Ramos (cell line): ENCODE measurements around the gene ARAP1.

Experiments used
- in situ Hi-C: fragments of 300-500 bp; cut with MboI; formaldehyde crosslinking; loops from one replicate; pipeline ENCODE4 v1.14.3; 2022; ENCODE audit warnings: low sequenced_read_pairs; ENCODE audit not compliant: unreplicated experiment

The ARAP1 gene

GRCh38 chr11:72730243-72730642 lies 22.0 kb downstream of the ARAP1 start:
- in situ Hi-C loops: loop anchor here (10.0 kb wide), 1 partner anchor 425 kb away; no protein-coding TSS in a partner anchor

DNA sequence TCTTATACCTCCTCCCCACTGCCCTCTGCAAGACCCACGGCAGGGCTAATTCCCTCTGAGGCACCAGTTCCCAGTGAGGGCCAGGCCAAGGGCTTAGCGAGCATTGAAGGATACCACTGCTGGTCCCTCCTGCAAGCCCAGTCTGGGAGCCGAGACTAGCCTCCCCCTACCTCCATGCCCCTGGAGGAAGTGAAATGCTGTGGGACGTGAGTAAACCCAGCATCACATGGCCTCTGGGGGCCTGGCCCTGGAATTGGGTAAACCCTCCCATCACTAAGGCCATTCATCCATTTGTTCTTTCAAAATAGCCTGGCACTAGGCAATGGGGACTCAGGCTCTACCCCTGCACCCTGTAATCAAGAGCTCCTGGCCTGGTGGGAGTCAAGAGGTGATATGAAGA lies 24.7 kb downstream of the ARAP1 start:
- in situ Hi-C loops: no loop called here

DNA sequence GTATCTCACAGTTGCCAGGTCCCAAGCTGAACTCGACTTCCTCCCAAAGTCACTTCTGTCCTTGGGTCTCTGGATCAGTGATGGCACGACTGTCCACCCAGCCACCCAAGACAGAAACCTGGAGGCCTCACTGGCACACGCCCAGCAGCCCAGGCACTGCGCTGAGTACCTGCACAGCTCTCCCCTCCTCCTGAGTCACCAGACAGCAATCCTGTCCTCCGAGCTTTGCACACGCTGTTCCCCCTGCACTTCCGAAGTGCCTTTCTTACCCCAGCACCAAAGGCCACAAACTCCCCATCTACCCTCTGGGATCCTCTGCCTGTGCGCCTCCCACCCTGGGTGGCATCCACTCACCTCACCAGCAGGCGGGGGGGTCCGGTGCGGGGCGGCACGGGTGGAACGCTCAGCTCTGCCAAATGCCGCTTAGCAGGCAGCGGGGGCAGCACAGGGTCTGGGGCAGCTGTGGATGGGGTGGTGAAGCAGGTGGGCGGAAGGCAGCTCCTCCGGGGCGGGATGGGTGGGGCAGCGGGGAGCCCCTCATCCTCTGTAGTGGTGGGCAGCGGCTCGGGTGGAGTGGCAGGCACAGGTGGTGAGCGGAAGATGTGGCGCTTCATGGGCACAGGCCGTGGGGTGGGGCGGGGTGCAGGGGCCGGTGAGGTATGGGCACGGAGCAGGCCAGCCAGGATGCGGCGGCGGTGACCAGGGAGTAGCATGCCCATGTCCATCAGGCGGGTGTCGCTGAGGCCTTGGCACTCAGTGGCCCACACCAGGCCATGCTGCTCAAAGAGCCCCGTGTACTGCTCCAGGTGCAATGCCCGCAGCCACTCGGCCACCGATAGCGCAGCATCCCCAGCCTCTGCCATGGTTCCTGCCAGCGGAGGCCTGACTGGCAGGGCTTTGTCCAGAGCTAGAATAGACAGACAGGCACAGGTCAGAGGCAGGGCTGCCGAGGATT lies 25.7 kb downstream of the ARAP1 start:
- in situ Hi-C loops: no loop called here

DNA sequence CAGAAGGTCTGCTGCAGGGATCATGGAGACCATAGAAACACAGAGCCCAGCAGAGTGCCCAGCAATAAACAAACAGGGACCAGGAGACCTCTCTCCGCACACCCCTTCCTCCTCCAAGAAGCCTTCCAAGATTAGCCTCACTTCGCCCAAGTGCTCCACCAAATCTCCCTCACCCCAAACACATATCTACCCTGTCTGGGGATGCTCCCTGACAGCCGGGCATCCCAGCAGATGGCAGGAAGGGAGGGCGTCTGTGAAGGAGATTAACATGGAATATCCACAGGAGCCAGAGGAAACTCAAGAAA lies 26.5 kb downstream of the ARAP1 start:
- in situ Hi-C loops: no loop called here

DNA sequence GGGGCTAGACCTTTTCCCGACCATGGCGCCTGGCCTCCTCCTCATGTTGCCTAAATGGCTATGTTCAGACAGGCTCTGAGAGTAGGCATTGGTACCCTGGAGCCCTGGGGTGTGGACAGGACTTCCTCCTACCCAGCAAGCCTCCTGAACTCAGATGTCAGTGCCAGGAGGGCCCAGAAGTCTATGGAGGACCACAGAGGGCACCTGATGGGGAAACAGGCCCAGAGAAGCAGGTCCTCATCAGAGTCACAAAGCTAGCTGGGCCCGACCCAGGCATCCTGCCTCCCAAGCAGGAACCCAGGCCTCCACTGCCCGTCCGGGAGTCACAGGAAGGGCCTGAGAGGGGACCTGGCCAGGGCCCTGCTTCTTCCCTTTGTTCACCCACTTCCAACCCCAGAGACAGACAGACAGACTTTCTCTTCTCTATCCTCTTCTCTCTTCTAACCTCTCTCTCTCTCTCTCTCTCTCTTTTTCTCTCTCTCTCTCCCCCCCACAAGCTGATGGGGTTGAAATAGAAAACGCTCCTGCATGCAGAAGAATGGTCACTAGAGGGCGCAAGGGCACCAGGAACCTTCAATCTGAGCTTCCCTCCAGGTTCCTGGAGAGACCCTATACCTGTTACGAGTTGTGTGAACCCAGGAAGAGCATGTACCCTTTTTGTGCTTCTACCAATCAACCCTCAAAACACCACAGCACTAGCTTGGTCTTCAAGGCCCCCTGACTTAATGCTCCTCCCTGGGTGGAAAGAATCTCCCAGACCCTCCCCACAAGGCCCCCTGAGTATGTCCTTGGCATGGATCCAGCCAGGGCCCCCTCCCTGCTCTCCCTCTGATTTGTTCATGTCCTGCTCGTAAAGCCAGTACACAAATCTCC lies 27.1 kb downstream of the ARAP1 start:
- in situ Hi-C loops: loop anchor here (5.0 kb wide), 1 partner anchor 67 kb away; the partner anchor contains the start of gene STARD10

DNA sequence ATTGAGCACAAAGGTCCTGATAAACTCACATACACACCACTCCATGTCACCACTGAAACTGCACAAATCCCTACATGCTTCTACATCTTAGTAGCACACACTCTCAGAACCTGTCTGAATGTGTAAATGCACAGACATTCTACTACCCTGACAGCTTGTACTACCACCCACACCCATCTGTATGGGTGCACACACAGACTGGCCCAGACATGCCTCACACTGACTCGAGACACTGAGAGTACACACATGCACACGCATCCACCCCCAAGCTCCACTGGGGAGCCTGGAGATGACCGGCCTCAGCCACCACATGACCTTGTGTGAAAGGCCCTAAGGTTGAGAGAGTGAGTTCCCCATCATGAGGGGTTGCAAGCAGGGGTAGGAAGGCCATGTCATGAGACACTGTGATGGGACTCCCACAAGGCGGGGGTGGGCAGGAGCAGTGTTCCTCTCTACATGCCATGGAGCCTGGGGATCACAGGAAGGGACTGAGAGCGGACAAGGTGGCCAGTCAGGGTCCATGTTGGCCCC lies 28.1 kb downstream of the ARAP1 start:
- in situ Hi-C loops: loop anchor here (5.0 kb wide), 1 partner anchor 68 kb away; the partner anchor contains the start of gene STARD10

GRCh38 chr11:72723508-72723907 lies 28.7 kb downstream of the ARAP1 start:
- in situ Hi-C loops: loop anchor here (5.0 kb wide), 1 partner anchor 69 kb away; the partner anchor contains the start of gene STARD10

GRCh38 chr11:72722050-72722748 lies 30.0 kb downstream of the ARAP1 start:
- in situ Hi-C loops: loop anchor here (5.0 kb wide), 1 partner anchor 70 kb away; the partner anchor contains the start of gene STARD10

DNA sequence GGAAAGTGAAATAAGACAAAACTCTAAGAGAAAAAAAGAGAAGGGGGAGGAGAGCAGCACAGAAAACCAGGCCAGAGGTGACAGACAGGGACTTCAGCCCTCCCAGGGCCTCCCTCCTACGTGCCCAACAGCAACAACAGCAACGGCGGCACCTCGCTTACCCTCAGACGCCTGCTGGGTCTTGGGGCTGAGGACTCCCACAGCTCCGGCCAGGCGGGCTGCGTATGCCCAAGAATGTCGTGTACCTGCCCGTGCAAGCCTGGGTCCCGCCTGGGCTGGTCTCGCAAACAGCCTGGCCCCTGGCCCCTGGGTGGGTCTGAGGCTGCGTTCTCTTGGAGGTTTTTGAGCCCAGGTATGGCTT lies 30.5 kb downstream of the ARAP1 start:
- in situ Hi-C loops: loop anchor here (5.0 kb wide), 1 partner anchor 71 kb away; the partner anchor contains the start of gene STARD10

DNA sequence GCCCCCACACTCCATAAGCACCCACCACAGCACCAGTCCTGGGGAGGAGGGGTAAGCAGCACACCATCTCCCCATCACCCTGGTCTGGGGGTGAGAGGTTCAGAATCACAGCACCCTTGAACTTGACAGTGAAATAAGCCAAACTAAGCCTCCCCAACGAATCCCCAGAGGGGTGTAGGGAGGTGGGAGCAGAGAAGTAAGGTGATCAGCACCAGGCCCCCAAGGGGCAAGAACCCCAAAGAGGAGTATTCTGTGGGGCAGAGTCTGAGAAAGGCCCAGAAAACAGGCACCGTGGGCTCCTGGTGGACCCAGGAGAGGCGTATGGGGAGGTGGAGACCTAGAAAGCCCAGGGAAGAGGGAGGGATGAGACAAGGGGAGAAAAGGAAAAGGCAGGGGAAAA lies 30.9 kb downstream of the ARAP1 start:
- in situ Hi-C loops: loop anchor here (5.0 kb wide), 1 partner anchor 71 kb away; the partner anchor contains the start of gene STARD10

DNA sequence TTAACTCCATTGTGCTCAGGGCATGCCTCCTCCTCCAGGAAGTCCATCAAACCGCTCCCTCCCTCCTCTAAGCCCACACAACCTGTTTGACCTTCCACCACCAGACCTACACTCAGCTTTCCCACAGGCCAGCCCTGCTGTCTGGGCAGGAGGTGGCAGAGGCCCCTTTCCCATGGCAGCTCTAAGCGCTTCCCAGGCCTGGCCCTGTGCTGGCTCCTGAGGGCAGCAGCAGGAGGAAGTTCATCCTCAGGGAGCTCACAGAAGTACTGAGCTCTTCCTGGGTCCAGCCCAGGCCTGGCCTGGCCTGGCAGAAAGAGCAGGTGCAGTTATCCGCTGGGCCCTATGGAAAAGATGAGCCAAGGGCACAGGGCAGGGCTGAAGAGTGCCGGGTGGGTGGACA lies 31.4 kb downstream of the ARAP1 start:
- in situ Hi-C loops: loop anchor here (5.0 kb wide), 1 partner anchor 72 kb away; the partner anchor contains the start of gene STARD10

- in situ Hi-C loops: loop anchor here (5.0 kb wide), 1 partner anchor 72 kb away; the partner anchor contains the start of gene STARD10
These were observed 32.2 kb downstream of the ARAP1 start for GRCh38 chr11:72720047-72720446.

DNA sequence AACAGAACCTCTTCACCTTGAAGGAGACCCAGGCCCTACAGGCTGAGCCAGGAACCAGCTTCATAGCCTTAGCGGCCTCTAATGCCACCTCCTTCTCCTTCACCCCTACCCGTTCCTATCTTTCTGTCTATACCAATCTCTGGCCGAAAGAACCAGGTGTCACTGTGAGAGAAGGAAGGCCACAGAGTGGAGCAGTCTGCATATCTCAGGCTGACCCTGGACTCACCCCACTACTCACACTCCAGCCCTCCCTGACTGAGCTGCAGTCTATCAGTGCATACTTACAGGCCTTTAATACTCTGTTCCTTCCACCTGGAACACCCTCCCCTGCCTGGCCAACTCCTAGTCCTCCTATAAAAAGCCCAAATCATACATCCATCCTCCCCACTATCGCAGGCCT lies 32.7 kb downstream of the ARAP1 start:
- in situ Hi-C loops: no loop called here

GRCh38 chr11:72719144-72719543 lies 33.1 kb downstream of the ARAP1 start:
- in situ Hi-C loops: no loop called here

DNA sequence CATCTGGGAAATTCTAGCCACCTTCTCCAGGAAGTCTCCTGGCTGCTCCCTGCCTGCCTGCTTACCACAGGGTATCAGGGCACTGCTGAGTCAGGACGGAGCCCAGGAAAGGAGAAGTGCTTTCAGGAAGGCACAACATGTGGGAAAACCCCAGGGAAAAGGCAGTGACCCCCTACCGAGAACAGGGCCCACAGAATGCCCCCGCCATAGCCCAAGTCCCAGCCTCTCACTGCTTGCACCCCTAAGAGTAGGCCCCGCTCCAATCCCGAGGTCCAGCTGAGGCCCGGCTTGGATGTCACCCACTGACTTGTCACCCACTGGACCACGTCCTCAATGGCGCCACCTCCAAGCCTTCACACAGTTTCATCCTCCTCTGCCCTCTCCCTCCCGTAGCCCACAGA lies 34.1 kb downstream of the ARAP1 start:
- in situ Hi-C loops: no loop called here

DNA sequence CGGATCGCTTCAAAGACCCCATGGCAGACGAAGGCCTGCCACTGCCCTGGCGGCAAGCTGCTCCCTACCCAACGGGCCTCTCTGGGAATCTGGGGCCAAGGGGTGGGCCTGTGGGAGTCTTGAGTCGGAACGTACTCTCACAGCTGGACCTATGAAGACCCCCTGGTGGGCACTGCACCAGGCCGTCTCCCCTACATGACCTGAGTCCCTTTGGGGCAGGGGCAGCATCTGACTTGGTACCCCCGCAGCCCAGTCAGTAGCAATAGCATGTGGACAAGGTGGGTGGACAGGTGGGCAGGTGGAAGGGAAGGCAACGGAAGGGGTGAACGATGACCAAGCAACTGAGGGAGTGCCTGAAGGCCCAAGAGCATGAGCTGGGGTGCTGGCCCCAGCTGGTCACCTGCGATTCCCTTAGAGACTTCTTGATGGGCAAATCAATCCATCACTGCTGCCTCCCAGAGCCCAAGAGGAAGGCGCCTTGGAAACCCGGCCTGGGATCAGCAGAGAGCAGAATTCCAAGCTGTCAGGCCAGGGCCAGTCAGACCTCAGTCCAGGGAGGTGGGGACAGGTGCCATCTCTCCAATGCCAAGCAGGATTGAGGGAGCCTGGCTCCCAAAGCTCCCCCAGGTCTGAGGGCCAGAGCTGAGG lies 35.3 kb downstream of the ARAP1 start:
- in situ Hi-C loops: no loop called here

GRCh38 chr11:72716290-72716689 lies 35.9 kb downstream of the ARAP1 start:
- in situ Hi-C loops: no loop called here

DNA sequence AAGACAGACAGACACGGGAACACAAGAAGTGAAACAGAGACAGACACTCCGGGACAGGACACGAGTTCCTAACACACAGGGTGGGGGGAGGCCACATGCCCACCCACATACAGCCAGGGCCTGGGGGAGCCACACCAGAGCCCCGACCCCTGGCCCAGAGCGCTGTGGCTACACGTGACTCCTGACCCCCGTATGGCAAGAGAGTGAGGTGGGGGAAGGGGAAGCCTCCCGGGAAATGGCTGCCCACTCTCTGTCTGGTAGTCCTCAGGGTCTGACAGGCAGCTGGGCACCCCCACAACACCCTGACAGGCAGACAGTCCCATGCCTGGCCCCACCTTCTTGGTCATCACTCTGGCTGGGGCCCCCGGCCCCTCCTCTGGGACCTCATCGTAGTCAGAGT lies 39.4 kb downstream of the ARAP1 start:
- in situ Hi-C loops: no loop called here

- in situ Hi-C loops: no loop called here
These were observed 39.9 kb downstream of the ARAP1 start for GRCh38 chr11:72712168-72712751.
